Cardiac septum (tissue), 1 donor: Measurements from ENCODE around the gene MCCC2. TPM values are rescaled to one million over a fixed set of nuclear protein-coding genes. Genes with fewer than 3 reads are reported as not detected.

ENCODE experiments used
- DNase-seq: peaks from one replicate; pipeline ENCODE4 v3.0.0-alpha.2; 2020; ENCODE audit warnings: low spot score
- intact Hi-C: fragments of 100-400 bp; cut with DNase I; formaldehyde crosslinking; loops from one replicate; pipeline ENCODE4 v1.14.0; 2022
- total RNA-seq: library from RNA; stranded (reverse); fragmentation: NEBNext Ultra II Directional; extraction: Animal tissue kit (Norgen Biotek cat#: 25700); gene quantifications from one replicate; pipeline ENCODE4 v1.2.1, GENCODE V29; 2021
- donor health status: DM: no; HTN: no; CAD: no.

The MCCC2 gene
- total RNA-seq, 1 donor from 2014 or later, result 85.6 TPM

- intact Hi-C loops, result no loop called here
- no peak for DNase-seq
These were observed 116.8 kb downstream of the MCCC2 start for GRCh38 chr5:71703941-71704340.

DNA sequence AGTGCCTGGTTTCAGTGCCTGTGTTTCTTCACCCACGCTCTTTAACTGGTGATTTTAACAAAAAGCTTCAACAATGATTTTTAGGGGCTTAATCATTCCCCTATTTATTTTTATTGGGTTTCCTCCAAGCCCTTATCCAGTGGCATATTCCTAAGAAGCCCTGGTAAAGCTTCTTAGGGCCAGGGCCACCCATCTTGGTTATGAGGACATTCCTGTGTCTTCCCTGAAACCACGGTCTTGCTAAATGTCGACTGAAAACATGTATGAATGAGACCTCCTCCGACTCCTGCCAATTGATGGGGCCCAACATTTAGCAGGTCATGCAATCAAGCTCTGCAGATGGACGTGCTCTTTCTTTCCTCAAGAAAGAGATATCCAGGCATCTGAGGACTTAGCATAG is 118.3 kb downstream of the MCCC2 start:
- no peak for DNase-seq
- intact Hi-C loops, result no loop called here

- intact Hi-C loops, result no loop called here
- DNase-seq, result no peak
These were observed 119.8 kb downstream of the MCCC2 start for GRCh38 chr5:71706906-71707305.

Other genes starting within 250 kb of the MCCC2 start
- gene BDP1, start 131.7 kb upstream of the MCCC2 start, total RNA-seq, result 18.4 TPM
- not detected for gene CARTPT, start 131.9 kb downstream of the MCCC2 start, total RNA-seq